H1 (cell line): Measurements from ENCODE around the gene OCEL1. TPM values are rescaled to one million over a fixed set of nuclear protein-coding genes. Genes with fewer than 3 reads are reported as not detected.

ENCODE experiments used
- CTCF ChIA-PET: fragments of 300-600 bp; sonication (Branson Sonifier 250); formaldehyde crosslinking; loops from one replicate; lab custom pipeline; 2021; ENCODE audit not compliant: partially characterized antibody; lab: Charles Lee
- POLR2A ChIA-PET: fragments of 300-600 bp; sonication (Branson Sonifier 250); formaldehyde crosslinking; loops from one replicate; lab custom pipeline; 2021; ENCODE audit warnings: inconsistent platforms; ENCODE audit not compliant: partially characterized antibody; lab: Charles Lee
- DNase-seq, 2 experiments: peaks; one replicate each; pipeline versions ENCODE4 v3.0.0 to v3.0.0-alpha.2; 2010 to 2022; ENCODE audit warnings: low spot score in 2 of 2, low read depth in 1 of 2, mixed read lengths in 1 of 2
- FAIRE-seq: peaks from 2 replicates; lab custom pipeline; 2011; peaks lifted over from hg19 to GRCh38; lab: Jason Lieb, UNC
- H2AFZ ChIP-seq: 2 replicates; pipeline ENCODE4 v1.8.1; 2012; ENCODE audit warnings: low read length, inconsistent platforms
- H2AK5ac ChIP-seq: 2 replicates; pipeline ENCODE4 v1.6.1; 2013; ENCODE audit warnings: low read depth, low read length
- H2BK120ac ChIP-seq: replicated peaks from 2 replicates; pipeline ENCODE3; 2013; ENCODE audit warnings: low read depth, low read length, inconsistent platforms
- H2BK12ac ChIP-seq: 2 replicates; pipeline ENCODE4 v1.6.1; 2013; ENCODE audit warnings: low read depth, low read length
- H2BK15ac ChIP-seq: 2 replicates; pipeline ENCODE4 v1.6.1; 2013; ENCODE audit warnings: low read length
- H2BK20ac ChIP-seq: 2 replicates; pipeline ENCODE4 v1.6.1; 2013; ENCODE audit warnings: low read length
- H2BK5ac ChIP-seq: 2 replicates; pipeline ENCODE4 v1.6.1; 2013; ENCODE audit warnings: low read depth, low read length
- H3K14ac ChIP-seq: 2 replicates; pipeline ENCODE4 v1.6.1; 2013; ENCODE audit warnings: inconsistent platforms; ENCODE audit not compliant: insufficient read length
- H3K18ac ChIP-seq: 2 replicates; pipeline ENCODE4 v1.6.1; 2013; ENCODE audit warnings: low read length; ENCODE audit errors: extremely low read depth
- H3K23ac ChIP-seq: 2 replicates; pipeline ENCODE4 v1.6.1; 2013; ENCODE audit warnings: inconsistent platforms; ENCODE audit not compliant: insufficient read length
- H3K23me2 ChIP-seq: 2 replicates; pipeline ENCODE4 v1.6.1; 2013; ENCODE audit warnings: low read depth, low read length
- H3K27ac ChIP-seq: 2 replicates; pipeline ENCODE4 v1.6.1; 2011; ENCODE audit warnings: low read depth, low read length, inconsistent platforms
- H3K27me3 ChIP-seq, 4 experiments: replicated peaks in 1 of 4; 1 replicate in 1 of 4; 2 replicates in 3 of 4; pipeline versions ENCODE4 v1.6.1 to v1.8.1; 2011 to 2013; ENCODE audit warnings: low read length in 3 of 4, mild to moderate bottlenecking in 3 of 4, inconsistent platforms in 2 of 4, mixed read lengths in 2 of 4, moderate library complexity in 1 of 4; ENCODE audit not compliant: control insufficient read depth in 3 of 4, insufficient read depth in 3 of 4; ENCODE audit errors: extremely low read depth in 1 of 4
- H3K36me3 ChIP-seq, 4 experiments: 2 replicates each; pipeline versions ENCODE4 v1.6.1 to v1.8.1; 2011 to 2013; ENCODE audit warnings: mild to moderate bottlenecking in 4 of 4, low read length in 3 of 4, moderate library complexity in 2 of 4, control low read depth in 1 of 4, inconsistent platforms in 1 of 4; ENCODE audit not compliant: insufficient read depth in 4 of 4, control insufficient read depth in 2 of 4
- H3K4ac ChIP-seq: replicated peaks from 2 replicates; pipeline ENCODE3; 2013; ENCODE audit warnings: low read length, low read depth, mixed read lengths, inconsistent platforms; ENCODE audit not compliant: insufficient read length
- H3K4me1 ChIP-seq, 4 experiments: replicated peaks in 1 of 4; 1 replicate in 1 of 4; 2 replicates in 3 of 4; pipeline versions ENCODE4 v1.6.1 to v1.8.1; 2011 to 2013; ENCODE audit warnings: low read length in 3 of 4, inconsistent platforms in 2 of 4, mixed read lengths in 1 of 4; ENCODE audit not compliant: insufficient read depth in 4 of 4, control insufficient read depth in 3 of 4
- H3K4me2 ChIP-seq, 2 experiments: 2 replicates each; pipeline versions ENCODE4 v1.6.1 to v1.8.1; 2011 to 2013; ENCODE audit warnings: low read depth in 2 of 2, low read length in 2 of 2, control low read depth in 1 of 2, inconsistent platforms in 1 of 2, mild to moderate bottlenecking in 1 of 2; ENCODE audit not compliant: insufficient read depth in 1 of 2
- H3K4me3 ChIP-seq, 4 experiments: fragments of 200-600, 300-600 bp in 1 of 4; sonication (generic), shearing (Covaris generic), sonication (Bioruptor Twin) in 1 of 4; 2 replicates each; pipeline versions ENCODE4 v1.5.1 to v1.8.1; 2011 to 2016; ENCODE audit warnings: low read length in 4 of 4, low read depth in 3 of 4, control low read depth in 2 of 4, inconsistent platforms in 2 of 4, mild to moderate bottlenecking in 2 of 4, mixed read lengths in 1 of 4, moderate library complexity in 1 of 4; ENCODE audit not compliant: insufficient read depth in 2 of 4; ENCODE audit errors: extremely low read depth in 1 of 4
- H3K56ac ChIP-seq: replicated peaks from 2 replicates; pipeline ENCODE3; 2013; ENCODE audit warnings: low read depth, mild to moderate bottlenecking, mixed read lengths, low read length, inconsistent platforms; ENCODE audit not compliant: insufficient read length
- H3K79me1 ChIP-seq: 2 replicates; pipeline ENCODE4 v1.6.1; 2013; ENCODE audit warnings: low read depth, low read length, control low read depth
- H3K79me2 ChIP-seq, 2 experiments: 2 replicates each; pipeline versions ENCODE4 v1.6.1 to v1.8.1; 2012 to 2013; ENCODE audit warnings: low read length in 2 of 2, mild to moderate bottlenecking in 2 of 2, inconsistent platforms in 1 of 2; ENCODE audit not compliant: insufficient read depth in 2 of 2, control insufficient read depth in 1 of 2
- H3K9ac ChIP-seq, 4 experiments: replicated peaks in 1 of 4; 1 replicate in 1 of 4; 2 replicates in 3 of 4; pipeline versions ENCODE4 v1.6.1 to v1.8.1; 2011 to 2013; ENCODE audit warnings: low read depth in 3 of 4, low read length in 3 of 4, control low read depth in 2 of 4, mild to moderate bottlenecking in 2 of 4, moderate library complexity in 2 of 4, inconsistent platforms in 1 of 4; ENCODE audit errors: extremely low read depth in 1 of 4
- H3K9me3 ChIP-seq, 2 experiments: 2 replicates each; pipeline versions ENCODE4 v1.6.1 to v1.8.1; 2012 to 2013; ENCODE audit warnings: mild to moderate bottlenecking in 2 of 2, moderate library complexity in 2 of 2, control low read depth in 1 of 2, inconsistent platforms in 1 of 2, low read depth in 1 of 2, low read length in 1 of 2, mixed read lengths in 1 of 2; ENCODE audit not compliant: insufficient read depth in 2 of 2
- H4K20me1 ChIP-seq, 2 experiments: replicated peaks in 1 of 2; 2 replicates each; pipeline versions ENCODE3 to v1.8.1; 2011 to 2013; ENCODE audit warnings: inconsistent platforms in 2 of 2, low read length in 2 of 2, mild to moderate bottlenecking in 1 of 2; ENCODE audit not compliant: insufficient read depth in 2 of 2, control insufficient read depth in 1 of 2
- H4K5ac ChIP-seq: 2 replicates; pipeline ENCODE4 v1.6.1; 2013; ENCODE audit warnings: low read length, low read depth, mixed read lengths, inconsistent platforms; ENCODE audit not compliant: insufficient read length
- H4K8ac ChIP-seq: 2 replicates; pipeline ENCODE4 v1.8.0; 2013; ENCODE audit warnings: mild to moderate bottlenecking, moderate library complexity, low read length, inconsistent platforms; ENCODE audit not compliant: insufficient read depth; ENCODE audit errors: extremely low read depth
- H4K91ac ChIP-seq: replicated peaks from 2 replicates; pipeline ENCODE3; 2013; ENCODE audit warnings: low read length, mixed read lengths, inconsistent platforms; ENCODE audit not compliant: insufficient read length
- ATF2 ChIP-seq: IDR thresholded peaks from 2 replicates; pipeline ENCODE4 v1.6.1; 2012; ENCODE audit warnings: low read length, inconsistent platforms
- CBX8 ChIP-seq: fragments of 300-800, 300-1000 bp; sonication (generic); IDR thresholded peaks from 2 replicates; pipeline ENCODE4 v1.7.1; 2016; ENCODE audit warnings: low read depth, low read length, borderline replicate concordance
- EP300 ChIP-seq, 2 experiments: IDR thresholded peaks; 1 replicate in 1 of 2; 2 replicates in 1 of 2; pipeline ENCODE4 v1.6.1; 2011 to 2012; ENCODE audit warnings: low read depth in 2 of 2, low read length in 2 of 2, mild to moderate bottlenecking in 2 of 2, borderline replicate concordance in 1 of 2, inconsistent platforms in 1 of 2, moderate library complexity in 1 of 2
- JUN ChIP-seq: IDR thresholded peaks from 2 replicates; pipeline ENCODE4 v1.6.1; 2011; ENCODE audit warnings: low read depth, mild to moderate bottlenecking, improper control_type of control experiment, low read length
- KDM1A ChIP-seq: fragments of 200-600, 300-600 bp; sonication (generic); IDR thresholded peaks from 2 replicates; pipeline ENCODE4 v1.7.1; 2016; ENCODE audit warnings: mild to moderate bottlenecking, low read length, borderline replicate concordance
- POLR2AphosphoS5 ChIP-seq: IDR thresholded peaks from 2 replicates; pipeline ENCODE4 v1.6.1; 2011; ENCODE audit warnings: low read depth, low read length
- SP1 ChIP-seq: IDR thresholded peaks from 2 replicates; pipeline ENCODE4 v1.6.1; 2011; ENCODE audit warnings: low read depth, low read length
- SUZ12 ChIP-seq: fragments of 200-600 bp; sonication (generic); IDR thresholded peaks from 2 replicates; pipeline ENCODE4 v1.6.1; 2012; ENCODE audit warnings: mild to moderate bottlenecking, inconsistent platforms, low read length, moderate library complexity, mixed read lengths
- TAF7 ChIP-seq: optimal IDR thresholded peaks from 2 replicates; pipeline ENCODE3; 2011; ENCODE audit warnings: low read depth, mild to moderate bottlenecking, inconsistent platforms, low read length, moderate library complexity, borderline replicate concordance
- TBP ChIP-seq: IDR thresholded peaks from 2 replicates; pipeline ENCODE4 v1.6.1; 2011; ENCODE audit warnings: low read depth, low read length, improper control_type of control experiment
- USF2 ChIP-seq: IDR thresholded peaks from 2 replicates; pipeline ENCODE4 v1.6.1; 2011; ENCODE audit warnings: low read length, improper control_type of control experiment
- WGBS, 2 experiments: shearing (Covaris generic) in 1 of 2; methylation state at CpG; one replicate each; pipeline versions ENCODE4 v1.1.6 to v1.1.7; 2013 to 2015; ENCODE audit warnings: low lambda C conversion rate in 2 of 2, mixed read lengths in 2 of 2, inconsistent platforms in 1 of 2, low coverage in 1 of 2, missing lambda C conversion rate in 1 of 2; ENCODE audit not compliant: insufficient replicate concordance in 2 of 2, insufficient coverage in 1 of 2, insufficient read length in 1 of 2; ENCODE audit errors: extremely low coverage in 1 of 2, missing lambda C conversion rate in 1 of 2; 5-methylcytosine and 5-hydroxymethylcytosine counted together
- polyA plus RNA-seq, 7 experiments: library from polyadenylated mRNA; depleted of rRNA in 3 of 7; stranded (reverse) in 5 of 7; unstranded in 2 of 7; fragments of >200 nt in 5 of 7; fragments of 200-250 nt in 2 of 7; gene quantifications; 1 replicate in 5 of 7; 2 replicates in 1 of 7; 4 replicates in 1 of 7; pipeline versions ENCODE4 v1.2.1 to v1.2.3, GENCODE V29; 2011 to 2013; ENCODE audit warnings: missing spikeins in 2 of 7, mixed read lengths in 2 of 7
- total RNA-seq: library from RNA; stranded (reverse); fragmentation: NEBNext Ultra II Directional; extraction: Animal tissue kit (Norgen Biotek cat#: 25700); gene quantifications from 2 replicates; pipeline ENCODE4 v1.2.1, GENCODE V29; 2021

The OCEL1 gene
- total and polyA plus RNA-seq, 2 of the 8 experiments (the other 6 are each of a cell fraction or from before 2014, with no cell fraction given): 13.3 to 32.6 TPM

GRCh38 chr19:17256130-17256529 is 30.1 kb downstream of the OCEL1 start:
- ChIA-PET POLR2A (interaction anchor here (0.7 to 1.9 kb wide), 4 partner anchors 9 to 173 kb away, joined by 3 to 5 read pairs (median 3); partner anchors contain the start of gene USHBP1), CTCF (interaction anchor here (0.6 to 2.9 kb wide), 8 partner anchors 8 to 468 kb away, joined by 3 to 15 read pairs (median 4); partner anchors contain the start of gene USHBP1)
- no peak overlapping the region for H2AK5ac ChIP-seq
- H3K4me2 ChIP-seq: no peak overlapping the region
- no peak overlapping the region for H3K14ac ChIP-seq
- H3K79me2 ChIP-seq: no peaks in the 10 kb centered on the region
- H4K20me1 ChIP-seq: no peaks in the 10 kb centered on the region
- no peak overlapping the region for H2BK5ac ChIP-seq
- no peak overlapping the region for H2AFZ ChIP-seq
- no peak overlapping the region for H2BK15ac ChIP-seq
- 94% methylated on average over 3 of the region's 3 CpGs; no CpG with 5 or more reads in 1 of the 2 experiments for WGBS, 2 experiments
- no peak overlapping the region for H3K56ac ChIP-seq
- FAIRE-seq: no peak
- no peaks in the 10 kb centered on the region for H3K27me3 ChIP-seq
- H4K8ac ChIP-seq: no peak overlapping the region
- no peak overlapping the region for H3K9ac ChIP-seq
- DNase-seq: no peak
- no peaks in the 10 kb centered on the region for H3K23me2 ChIP-seq
- no peak overlapping the region for H3K4me3 ChIP-seq
- no peak overlapping the region for H3K27ac ChIP-seq
- no peak overlapping the region for H2BK120ac ChIP-seq
- no peaks in the 10 kb centered on the region for H3K4me1 ChIP-seq
- no peak overlapping the region for H3K18ac ChIP-seq
- H3K79me1 ChIP-seq: no peaks in the 10 kb centered on the region
- H2BK12ac ChIP-seq: no peak overlapping the region
- no peak overlapping the region for H3K4ac ChIP-seq
- no peak overlapping the region for H2BK20ac ChIP-seq
- H4K5ac ChIP-seq: no peak overlapping the region
- H4K91ac ChIP-seq: no peak overlapping the region
- no peak overlapping the region for H3K23ac ChIP-seq
- peaks cover 15 to 19% of the 10 kb centered on the region in 2 experiments; a peak in 3 of 4 replicates for H3K9me3 ChIP-seq
- H3K36me3 ChIP-seq: peaks cover 2 to 13% (median 4%) of the 10 kb centered on the region in 4 experiments; a peak in 4 of 8 replicates
- no peak for TF ChIP-seq CBX8
- no peak for TF ChIP-seq SUZ12
- no peak for TF ChIP-seq TBP
- TF ChIP-seq TAF7: no peak
- no peak for TF ChIP-seq JUN
- TF ChIP-seq USF2: no peak
- TF ChIP-seq SP1: no peak
- TF ChIP-seq POLR2AphosphoS5: no peak
- TF ChIP-seq KDM1A: no peak
- TF ChIP-seq ATF2: no peak
- TF ChIP-seq EP300 (IDR thresholded peaks at IDR 0.05; ENCODE audit: borderline replicate concordance in 1 of 2, low read depth in 2 of 2, low read length in 2 of 2): no peak
